ENCODE measurements around the gene PCGF5. TPM values are rescaled to one million over a fixed set of nuclear protein-coding genes. Genes with fewer than 3 reads are reported as not detected.

The PCGF5 gene
- total and polyA plus RNA-seq, 9 of the 15 experiments (the other 6 are each of a cell fraction or from before 2014, with no cell fraction given): 10.9 to 40.0 (median 20.3) TPM

GRCh38 chr10:91239789-91240188, 19.3 kb downstream of the PCGF5 start (continued):
- TF ChIP-seq CLOCK (CRISPR knock-in tag; IDR thresholded peaks at IDR 0.05; ENCODE audit: borderline replicate concordance) (no peak), ZNF766 (CRISPR knock-in tag; conservative IDR thresholded peaks at IDR 0.05) (no peak), RBM22 (IDR thresholded peaks at IDR 0.05; ENCODE audit: low read depth, low read length, poor library complexity, severe bottlenecking) (no peak), ZNF740 (CRISPR knock-in tag; IDR thresholded peaks at IDR 0.05) (no peak), ZNF740 (tag; IDR thresholded peaks at IDR 0.05) (no peak)

- DNase-seq (ENCODE audit: extremely low read depth in 1 of 4, low spot score in 3 of 4) (no peak), ATAC-seq (no peak), FAIRE-seq (peak; percentile 15)
- no peaks in the 10 kb centered on the region; the same call in 2 of the 3 replicates for H3K79me2 ChIP-seq (ENCODE audit: control insufficient read depth, insufficient read depth, low read length)
- H3K27me3 ChIP-seq (ENCODE audit: control insufficient read depth in 2 of 2, insufficient read depth in 2 of 2, low read length in 2 of 2): no peaks in the 10 kb centered on the region
- H3K4me2 ChIP-seq (ENCODE audit: insufficient read depth, low read length): no peak overlapping the region
- intact Hi-C loops (cut with micrococcal nuclease): no loop called here
- in situ Hi-C loops (cut with MboI): loop anchor here (10.0 kb wide), 1 partner anchor 238 kb away; no protein-coding TSS in a partner anchor
- BruUV-seq (replicated peaks): no TSS peak
- TF ChIP-seq SLC30A9 (CRISPR knock-in tag; IDR thresholded peaks at IDR 0.05) (no peak), ZNF561 (CRISPR knock-in tag; conservative IDR thresholded peaks at IDR 0.05) (no peak), TFE3 (CRISPR knock-in tag; IDR thresholded peaks at IDR 0.05) (peak; percentile 18; the same call in 1 of the 2 replicates)
- no peak overlapping the region for H3K4me3 ChIP-seq
- H3K36me3 ChIP-seq (ENCODE audit: control insufficient read depth, insufficient read depth, low read length): no peaks in the 10 kb centered on the region
- ChIA-PET CTCF (ENCODE audit: low intra/inter-chr PET ratio) (no interaction called here), POLR2A (interaction anchor here (0.6 to 0.8 kb wide), 2 partner anchors 13 to 36 kb away, joined by 3 to 5 read pairs; no protein-coding TSS in a partner anchor)
- peaks cover 0 to 3% of the 10 kb centered on the region in 2 experiments; a peak in 2 of 5 replicates for H3K4me1 ChIP-seq (replicated peaks in 1 of 2; ENCODE audit: control insufficient read depth in 2 of 2, insufficient read depth in 2 of 2, low read length in 2 of 2)
- H2AFZ ChIP-seq (ENCODE audit: low read depth, low read length): no peak overlapping the region
- 43% methylated on average over 2 of the region's 2 CpGs for WGBS (ENCODE audit: insufficient coverage, low coverage, missing lambda C conversion rate)
- H3K9ac ChIP-seq (ENCODE audit: insufficient read depth in 1 of 2, low read depth in 2 of 2, low read length in 2 of 2): no peak overlapping the region
- no peaks in the 10 kb centered on the region for H3K9me1 ChIP-seq (ENCODE audit: control insufficient read depth, insufficient read depth, low read length)
- no peaks in the 10 kb centered on the region for H3K9me3 ChIP-seq (replicated peaks; ENCODE audit: control insufficient read depth, insufficient read depth, low read depth, low read length)
- no peaks in the 10 kb centered on the region for H4K20me1 ChIP-seq (replicated peaks; ENCODE audit: control insufficient read depth, insufficient read depth, low read length)
- no peak overlapping the region for H3K27ac ChIP-seq (ENCODE audit: extremely low read depth, low read depth, low read length)
Observed at GRCh38 chr10:91242940-91243339, 22.5 kb downstream of the PCGF5 start.
